ELR (cell line): ENCODE results near the gene PCDHA3.
"Not testable (repeated sequence)": the region's sequence is repeated elsewhere in the genome, so short reads cannot be mapped to it uniquely, and the experiment has no call there.

Source experiments
- DNase-seq: peaks from one replicate; pipeline ENCODE4 v3.0.0-alpha.2; 2015; ENCODE audit warnings: low read depth

Gene PCDHA3

DNA sequence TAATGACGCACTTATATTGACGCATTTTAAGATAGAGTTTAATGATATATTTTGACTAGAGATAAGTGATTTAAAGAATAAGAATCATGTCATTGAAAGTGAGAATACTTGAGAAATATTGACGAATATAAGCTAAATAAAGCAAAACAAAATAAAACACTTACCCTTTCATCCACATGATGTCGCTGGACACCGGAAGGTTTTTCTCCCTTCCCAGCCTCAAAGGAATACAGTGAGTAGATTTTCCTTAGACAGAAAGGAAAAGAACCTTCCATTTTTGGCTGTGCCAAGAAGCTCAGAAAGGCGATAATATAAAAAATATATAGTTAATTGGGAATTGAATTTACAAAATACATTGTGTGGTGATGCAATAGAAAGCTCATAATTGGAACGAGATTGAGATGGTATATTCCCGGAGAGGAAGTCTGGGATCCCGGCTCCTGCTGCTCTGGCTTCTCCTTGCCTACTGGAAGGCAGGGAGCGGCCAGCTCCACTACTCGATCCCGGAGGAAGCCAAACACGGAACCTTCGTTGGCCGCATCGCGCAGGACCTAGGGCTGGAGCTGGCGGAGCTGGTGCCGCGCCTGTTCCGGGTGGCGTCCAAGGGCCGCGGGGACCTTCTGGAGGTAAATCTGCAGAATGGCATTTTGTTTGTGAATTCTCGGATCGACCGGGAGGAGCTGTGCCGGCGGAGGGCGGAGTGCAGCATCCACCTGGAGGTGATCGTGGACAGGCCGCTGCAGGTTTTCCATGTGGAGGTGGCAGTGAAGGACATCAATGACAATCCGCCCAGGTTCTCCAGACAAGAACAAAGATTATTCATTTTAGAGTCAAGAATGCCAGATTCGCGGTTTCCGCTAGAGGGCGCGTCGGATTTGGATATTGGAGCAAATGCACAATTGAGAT is 20.8 kb downstream of the PCDHA3 start, which contains the start of gene PCDHA5:
Gene PCDHA5 (plus strand): TSS at position 239 of the 906 bp plus-strand sequence.
- DNase-seq: peak; percentile 48

DNA sequence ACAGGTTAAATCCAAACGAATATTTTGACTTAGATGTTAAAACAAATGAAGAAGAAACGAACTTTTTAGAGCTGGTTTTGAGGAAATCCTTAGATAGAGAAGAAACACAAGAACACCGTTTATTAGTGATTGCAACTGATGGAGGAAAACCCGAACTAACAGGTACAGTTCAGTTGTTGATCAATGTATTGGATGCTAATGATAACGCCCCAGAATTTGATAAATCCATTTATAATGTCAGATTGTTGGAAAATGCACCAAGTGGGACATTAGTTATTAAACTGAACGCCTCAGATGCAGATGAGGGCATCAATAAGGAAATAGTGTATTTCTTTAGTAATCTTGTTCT is 21.4 kb downstream of the PCDHA3 start:
- no peak for DNase-seq

DNA sequence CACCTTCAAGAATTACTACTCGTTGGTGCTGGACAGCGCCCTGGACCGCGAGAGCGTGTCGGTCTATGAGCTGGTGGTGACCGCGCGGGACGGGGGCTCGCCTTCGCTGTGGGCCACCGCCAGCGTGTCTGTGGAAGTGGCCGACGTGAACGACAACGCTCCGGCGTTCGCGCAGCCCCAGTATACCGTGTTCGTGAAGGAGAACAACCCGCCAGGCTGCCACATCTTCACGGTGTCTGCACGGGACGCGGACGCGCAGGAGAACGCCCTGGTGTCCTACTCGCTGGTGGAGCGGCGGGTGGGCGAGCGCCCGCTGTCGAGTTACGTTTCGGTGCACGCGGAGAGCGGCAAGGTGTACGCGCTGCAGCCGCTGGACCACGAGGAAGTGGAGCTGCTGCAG is 22.1 kb downstream of the PCDHA3 start:
- not testable (repeated sequence) for DNase-seq

DNA sequence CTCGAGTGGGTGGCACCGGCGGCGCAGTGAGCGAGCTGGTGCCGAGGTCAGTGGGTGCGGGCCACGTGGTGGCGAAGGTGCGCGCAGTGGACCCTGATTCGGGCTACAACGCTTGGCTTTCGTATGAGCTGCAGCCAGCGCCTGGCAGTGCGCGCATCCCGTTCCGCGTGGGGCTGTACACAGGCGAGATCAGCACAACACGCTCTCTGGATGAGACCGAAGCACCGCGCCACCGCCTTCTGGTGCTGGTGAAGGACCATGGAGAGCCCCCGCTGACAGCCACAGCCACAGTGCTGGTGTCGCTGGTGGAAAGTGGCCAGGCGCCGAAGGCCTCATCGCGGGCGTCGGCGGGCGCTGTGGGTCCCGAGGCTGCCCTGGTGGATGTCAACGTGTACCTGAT is 22.6 kb downstream of the PCDHA3 start:
- no peak for DNase-seq

DNA sequence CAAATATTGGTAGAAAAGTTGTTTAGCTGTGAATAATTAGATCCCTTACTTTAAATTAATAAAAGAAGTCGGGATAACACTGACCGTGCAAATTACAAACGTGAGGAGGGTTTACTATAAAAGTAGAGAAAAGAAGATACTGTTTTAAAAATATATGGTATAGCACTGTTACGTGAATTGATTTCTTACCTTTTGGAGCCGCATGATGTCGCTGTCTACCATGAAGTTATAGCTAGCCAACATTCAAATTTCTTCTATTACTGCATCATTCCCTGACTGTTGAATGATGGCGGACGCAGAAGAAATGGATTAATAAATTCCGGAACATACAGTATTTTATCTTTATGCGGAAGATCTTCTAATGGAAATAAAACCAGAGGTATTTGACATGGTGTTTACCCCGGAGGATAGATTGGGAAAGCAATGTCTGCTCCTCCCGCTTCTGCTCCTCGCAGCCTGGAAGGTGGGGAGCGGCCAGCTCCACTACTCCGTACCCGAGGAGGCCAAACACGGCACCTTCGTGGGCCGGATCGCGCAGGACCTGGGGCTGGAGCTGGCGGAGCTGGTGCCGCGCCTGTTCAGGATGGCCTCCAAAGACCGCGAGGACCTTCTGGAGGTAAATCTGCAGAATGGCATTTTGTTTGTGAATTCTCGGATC is 27.0 kb downstream of the PCDHA3 start, which contains the start of gene PCDHA6:
Gene PCDHA6 (plus strand): TSS at position 257 of the 658 bp plus-strand sequence. CDS start 132 bp downstream, at position 389.
- peak; percentile 2 for DNase-seq

DNA sequence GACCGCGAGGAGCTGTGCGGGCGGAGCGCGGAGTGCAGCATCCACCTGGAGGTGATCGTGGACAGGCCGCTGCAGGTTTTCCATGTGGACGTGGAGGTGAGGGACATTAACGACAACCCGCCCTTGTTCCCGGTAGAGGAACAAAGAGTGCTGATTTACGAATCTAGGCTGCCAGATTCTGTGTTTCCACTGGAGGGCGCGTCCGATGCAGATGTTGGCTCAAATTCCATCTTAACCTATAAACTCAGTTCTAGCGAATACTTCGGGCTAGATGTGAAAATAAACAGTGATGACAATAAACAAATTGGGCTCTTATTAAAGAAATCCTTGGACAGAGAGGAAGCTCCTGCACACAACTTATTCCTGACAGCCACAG is 27.5 kb downstream of the PCDHA3 start:
- no peak for DNase-seq

DNA sequence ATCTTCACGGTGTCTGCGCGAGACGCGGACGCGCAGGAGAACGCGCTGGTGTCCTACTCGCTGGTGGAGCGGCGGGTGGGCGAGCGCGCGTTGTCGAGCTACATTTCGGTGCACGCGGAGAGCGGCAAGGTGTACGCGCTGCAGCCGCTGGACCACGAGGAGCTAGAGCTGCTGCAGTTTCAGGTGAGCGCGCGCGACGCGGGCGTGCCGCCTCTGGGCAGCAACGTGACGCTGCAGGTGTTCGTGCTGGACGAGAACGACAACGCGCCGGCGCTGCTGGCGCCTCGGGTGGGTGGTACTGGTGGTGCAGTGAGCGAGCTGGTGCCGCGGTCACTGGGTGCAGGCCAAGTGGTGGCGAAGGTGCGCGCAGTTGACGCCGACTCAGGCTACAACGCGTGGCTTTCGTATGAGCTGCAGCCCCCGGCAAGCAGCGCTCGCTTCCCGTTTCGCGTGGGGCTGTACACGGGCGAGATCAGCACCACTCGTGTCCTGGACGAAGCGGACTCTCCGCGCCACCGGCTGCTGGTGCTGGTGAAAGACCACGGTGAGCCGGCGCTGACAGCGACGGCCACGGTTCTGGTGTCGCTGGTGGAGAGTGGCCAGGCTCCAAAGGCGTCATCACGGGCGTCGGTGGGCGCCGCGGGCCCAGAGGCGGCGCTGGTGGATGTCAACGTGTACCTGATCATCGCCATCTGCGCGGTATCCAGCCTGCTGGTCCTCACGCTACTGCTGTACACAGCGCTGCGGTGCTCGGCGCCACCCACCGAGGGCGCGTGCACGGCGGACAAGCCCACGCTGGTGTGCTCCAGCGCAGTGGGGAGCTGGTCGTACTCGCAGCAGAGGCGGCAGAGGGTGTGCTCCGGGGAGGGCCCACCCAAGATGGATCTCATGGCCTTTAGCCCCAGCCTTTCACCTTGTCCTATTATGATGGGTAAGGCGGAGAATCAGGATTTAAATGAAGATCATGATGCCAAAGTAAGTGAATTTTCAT is 28.9 kb downstream of the PCDHA3 start:
- DNase-seq: not testable (repeated sequence)

DNA sequence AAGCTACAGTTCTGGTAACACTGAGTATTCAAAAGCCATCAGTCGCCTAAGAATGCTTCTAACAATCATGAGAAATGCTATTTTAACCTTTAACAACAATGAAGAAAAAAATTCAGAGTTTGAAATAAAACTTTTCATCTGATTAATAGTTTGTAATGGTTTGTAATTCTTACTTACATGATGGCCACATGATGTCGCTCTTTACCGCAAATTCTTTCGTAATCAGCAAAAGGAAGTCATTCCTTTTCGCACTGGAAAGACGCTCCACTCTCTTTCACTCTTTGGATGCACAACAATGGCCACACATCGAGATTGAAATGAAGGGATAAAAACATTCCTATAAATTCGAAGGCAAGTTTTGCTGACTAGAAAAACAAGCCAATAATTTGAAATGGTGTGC is 33.1 kb downstream of the PCDHA3 start, which contains the start of gene PCDHA7:
Gene PCDHA7 (plus strand): TSS at position 277 of the 400 bp plus-strand sequence. CDS start 115 bp downstream, at position 392.
- DNase-seq: peak; percentile 16

DNA sequence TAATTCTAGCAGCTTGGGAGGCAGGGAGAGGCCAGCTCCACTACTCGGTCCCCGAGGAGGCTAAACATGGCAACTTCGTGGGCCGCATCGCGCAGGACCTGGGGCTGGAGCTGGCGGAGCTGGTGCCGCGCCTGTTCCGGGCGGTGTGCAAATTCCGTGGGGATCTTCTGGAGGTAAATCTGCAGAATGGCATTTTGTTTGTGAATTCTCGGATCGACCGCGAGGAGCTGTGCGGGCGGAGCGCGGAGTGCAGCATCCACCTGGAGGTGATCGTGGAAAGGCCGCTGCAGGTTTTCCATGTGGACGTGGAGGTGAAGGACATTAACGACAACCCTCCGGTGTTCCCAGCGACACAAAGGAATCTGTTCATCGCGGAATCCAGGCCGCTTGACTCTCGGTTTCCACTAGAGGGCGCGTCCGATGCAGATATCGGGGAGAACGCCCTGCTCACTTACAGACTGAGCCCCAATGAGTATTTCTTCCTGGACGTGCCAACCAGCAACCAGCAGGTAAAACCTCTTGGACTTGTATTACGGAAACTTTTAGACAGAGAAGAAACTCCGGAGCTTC is 33.7 kb downstream of the PCDHA3 start:
- DNase-seq: not testable (repeated sequence)

DNA sequence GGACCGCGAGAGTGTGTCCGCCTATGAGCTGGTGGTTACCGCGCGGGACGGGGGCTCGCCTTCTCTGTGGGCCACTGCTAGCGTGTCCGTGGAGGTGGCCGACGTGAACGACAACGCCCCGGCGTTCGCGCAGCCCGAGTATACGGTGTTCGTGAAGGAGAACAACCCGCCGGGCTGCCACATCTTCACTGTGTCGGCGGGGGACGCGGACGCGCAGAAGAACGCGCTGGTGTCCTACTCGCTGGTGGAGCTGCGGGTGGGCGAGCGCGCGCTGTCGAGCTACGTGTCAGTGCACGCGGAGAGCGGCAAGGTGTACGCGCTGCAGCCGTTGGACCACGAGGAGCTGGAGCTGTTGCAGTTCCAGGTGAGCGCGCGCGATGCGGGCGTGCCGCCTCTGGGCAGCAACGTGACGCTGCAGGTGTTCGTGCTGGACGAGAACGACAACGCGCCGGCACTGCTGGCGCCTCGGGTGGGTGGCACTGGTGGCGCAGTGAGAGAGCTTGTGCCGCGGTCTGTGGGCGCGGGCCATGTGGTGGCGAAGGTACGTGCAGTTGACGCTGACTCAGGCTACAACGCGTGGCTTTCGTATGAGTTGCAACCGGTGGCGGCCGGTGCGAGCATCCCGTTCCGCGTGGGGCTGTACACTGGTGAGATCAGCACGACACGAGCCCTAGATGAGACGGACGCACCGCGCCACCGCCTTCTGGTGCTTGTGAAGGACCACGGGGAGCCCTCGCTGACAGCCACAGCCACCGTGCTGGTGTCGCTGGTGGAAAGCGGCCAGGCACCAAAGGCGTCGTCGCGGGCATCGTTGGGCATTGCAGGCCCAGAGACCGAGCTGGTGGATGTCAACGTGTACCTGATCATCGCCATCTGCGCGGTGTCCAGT is 35.0 kb downstream of the PCDHA3 start:
- DNase-seq: no peak

DNA sequence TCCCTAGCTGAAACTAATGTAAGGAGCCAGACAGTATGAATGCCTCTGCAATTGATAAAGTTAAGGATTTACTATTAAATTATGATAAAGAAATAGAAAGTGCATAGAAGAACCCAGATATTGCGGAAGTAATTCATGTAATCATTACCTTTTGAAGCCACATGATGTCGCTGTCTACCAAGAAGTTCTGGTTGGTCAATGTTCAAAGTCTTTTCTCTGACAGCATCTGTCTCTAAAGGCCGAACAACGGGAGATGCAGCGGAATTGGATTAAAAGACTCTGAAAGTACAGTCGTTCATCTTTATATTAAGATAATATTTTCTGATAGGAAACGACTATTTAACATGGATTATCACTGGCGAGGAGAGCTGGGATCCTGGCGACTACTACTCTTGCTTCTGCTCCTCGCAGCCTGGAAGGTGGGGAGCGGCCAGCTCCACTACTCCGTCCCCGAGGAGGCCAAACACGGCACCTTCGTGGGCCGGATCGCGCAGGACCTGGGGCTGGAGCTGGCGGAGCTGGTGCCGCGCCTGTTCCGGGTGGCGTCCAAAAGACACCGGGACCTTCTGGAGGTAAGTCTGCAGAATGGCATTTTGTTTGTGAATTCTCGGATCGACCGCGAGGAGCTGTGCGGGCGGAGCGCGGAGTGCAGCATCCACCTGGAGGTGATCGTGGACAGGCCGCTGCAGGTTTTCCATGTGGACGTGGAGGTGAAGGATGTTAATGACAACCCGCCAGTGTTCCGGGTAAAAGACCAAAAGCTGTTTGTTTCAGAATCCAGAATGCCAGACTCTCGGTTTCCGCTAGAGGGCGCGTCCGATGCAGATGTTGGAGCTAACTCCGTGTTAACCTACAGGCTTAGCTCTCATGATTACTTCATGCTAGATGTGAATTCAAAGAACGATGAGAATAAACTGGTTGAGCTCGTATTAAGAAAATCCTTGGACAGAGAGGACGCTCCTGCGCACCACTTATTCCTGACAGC is 40.4 kb downstream of the PCDHA3 start, which contains the start of gene PCDHA8:
Gene PCDHA8 (plus strand): TSS at position 210 of the 985 bp plus-strand sequence. CDS start 135 bp downstream, at position 345.
- peak; percentile 19 for DNase-seq

DNA sequence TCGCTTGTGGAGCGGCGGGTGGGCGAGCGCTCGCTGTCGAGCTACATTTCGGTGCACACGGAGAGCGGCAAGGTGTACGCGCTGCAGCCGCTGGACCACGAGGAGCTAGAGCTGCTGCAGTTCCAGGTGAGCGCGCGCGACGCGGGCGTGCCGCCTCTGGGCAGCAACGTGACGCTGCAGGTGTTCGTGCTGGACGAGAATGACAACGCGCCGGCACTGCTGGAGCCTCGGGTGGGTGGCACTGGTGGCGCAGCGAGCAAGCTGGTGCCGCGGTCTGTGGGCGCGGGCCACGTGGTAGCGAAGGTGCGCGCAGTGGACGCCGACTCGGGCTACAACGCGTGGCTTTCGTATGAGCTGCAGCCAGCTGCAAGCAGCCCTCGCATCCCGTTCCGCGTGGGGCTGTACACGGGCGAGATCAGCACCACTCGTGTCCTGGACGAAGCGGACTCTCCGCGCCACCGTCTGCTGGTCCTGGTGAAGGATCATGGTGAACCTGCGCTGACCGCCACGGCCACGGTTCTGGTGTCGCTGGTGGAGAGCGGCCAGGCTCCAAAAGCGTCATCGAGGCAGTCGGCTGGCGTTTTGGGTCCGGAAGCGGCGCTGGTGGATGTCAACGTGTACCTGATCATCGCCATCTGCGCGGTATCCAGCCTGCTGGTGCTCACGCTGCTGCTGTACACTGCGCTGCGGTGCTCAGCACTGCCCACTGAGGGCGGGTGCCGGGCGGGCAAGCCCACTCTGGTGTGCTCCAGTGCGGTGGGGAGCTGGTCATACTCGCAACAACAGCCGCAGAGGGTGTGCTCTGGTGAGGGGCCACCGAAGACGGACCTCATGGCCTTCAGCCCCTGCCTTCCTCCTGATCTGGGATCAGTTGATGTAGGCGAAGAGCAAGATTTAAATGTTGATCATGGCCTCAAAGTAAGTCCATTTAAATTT is 42.2 kb downstream of the PCDHA3 start:
- no peak for DNase-seq

DNA sequence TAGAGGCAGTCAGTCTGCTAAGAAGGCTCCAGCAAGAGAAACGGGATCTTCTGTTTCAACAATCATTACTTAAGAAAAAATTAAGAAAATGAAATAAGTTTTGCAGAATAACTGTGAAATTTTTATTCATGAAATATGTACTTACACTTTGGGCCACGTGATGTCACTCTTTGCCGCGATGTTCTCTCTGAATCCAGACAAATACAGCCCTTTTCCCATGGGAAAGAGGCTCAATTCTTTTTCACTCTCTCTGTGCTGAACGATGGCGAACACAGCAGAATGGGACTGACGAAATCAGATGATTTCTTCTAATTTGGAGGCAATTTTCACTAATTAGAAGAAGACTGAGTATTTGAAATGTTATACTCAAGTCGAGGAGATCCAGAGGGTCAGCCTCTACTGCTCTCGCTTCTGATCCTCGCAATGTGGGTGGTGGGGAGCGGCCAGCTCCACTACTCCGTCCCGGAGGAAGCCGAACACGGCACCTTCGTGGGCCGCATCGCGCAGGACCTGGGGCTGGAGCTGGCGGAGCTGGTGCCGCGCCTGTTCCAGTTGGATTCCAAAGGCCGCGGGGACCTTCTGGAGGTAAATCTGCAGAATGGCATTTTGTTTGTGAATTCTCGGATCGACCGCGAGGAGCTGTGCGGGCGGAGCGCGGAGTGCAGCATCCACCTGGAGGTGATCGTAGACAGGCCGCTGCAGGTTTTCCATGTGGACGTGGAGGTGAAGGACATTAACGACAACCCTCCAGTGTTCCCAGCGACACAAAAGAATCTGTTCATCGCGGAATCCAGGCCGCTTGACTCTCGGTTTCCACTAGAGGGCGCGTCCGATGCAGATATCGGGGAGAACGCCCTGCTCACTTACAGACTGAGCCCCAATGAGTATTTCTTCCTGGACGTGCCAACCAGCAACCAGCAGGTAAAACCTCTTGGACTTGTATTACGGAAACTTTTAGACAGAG is 47.6 kb downstream of the PCDHA3 start, which contains the start of gene PCDHA9:
Gene PCDHA9 (plus strand): TSS at position 244 of the 964 bp plus-strand sequence. CDS start 114 bp downstream, at position 358.
- DNase-seq: not testable (repeated sequence)

DNA sequence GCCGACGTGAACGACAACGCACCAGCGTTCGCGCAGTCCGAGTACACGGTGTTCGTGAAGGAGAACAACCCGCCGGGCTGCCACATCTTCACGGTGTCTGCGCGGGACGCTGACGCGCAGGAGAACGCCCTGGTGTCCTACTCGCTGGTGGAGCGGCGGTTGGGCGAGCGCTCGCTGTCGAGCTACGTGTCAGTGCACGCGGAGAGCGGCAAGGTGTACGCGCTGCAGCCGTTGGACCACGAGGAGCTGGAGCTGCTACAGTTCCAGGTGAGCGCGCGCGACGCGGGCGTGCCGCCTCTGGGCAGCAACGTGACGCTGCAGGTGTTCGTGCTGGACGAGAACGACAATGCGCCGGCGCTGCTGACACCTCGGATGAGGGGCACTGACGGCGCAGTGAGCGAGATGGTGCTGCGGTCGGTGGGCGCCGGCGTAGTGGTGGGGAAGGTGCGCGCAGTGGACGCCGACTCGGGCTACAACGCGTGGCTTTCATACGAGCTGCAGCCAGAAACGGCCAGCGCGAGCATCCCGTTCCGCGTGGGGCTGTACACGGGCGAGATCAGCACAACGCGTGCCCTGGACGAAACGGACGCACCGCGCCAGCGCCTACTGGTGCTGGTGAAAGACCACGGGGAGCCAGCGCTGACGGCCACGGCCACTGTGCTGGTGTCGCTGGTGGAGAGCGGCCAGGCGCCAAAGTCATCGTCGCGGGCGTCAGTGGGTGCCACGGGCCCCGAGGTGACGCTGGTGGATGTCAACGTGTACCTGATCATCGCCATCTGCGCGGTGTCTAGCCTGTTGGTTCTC is 49.2 kb downstream of the PCDHA3 start:
- not testable (repeated sequence) for DNase-seq
